Panc1 (cell line): ENCODE data around the gene RB1. TPM values are rescaled to one million over a fixed set of nuclear protein-coding genes. Genes with fewer than 3 reads are reported as not detected.

Experiments
- ATAC-seq: fragments of 200-7000 bp; cut with Tn5 transposase; 2 replicates; pipeline ENCODE4 v1.9.1; 2020; ENCODE audit warnings: mild to moderate bottlenecking, moderate library complexity
- BruUV-seq: library from RNA; stranded (reverse); fragments of 400-500 nt; replicated peaks from 2 replicates; lab custom pipeline; 2021; lab: Mats Ljungman, UMichigan
- CTCF ChIA-PET: fragments of 300-600 bp; sonication (Branson Sonifier 250); formaldehyde crosslinking; loops from one replicate; lab custom pipeline; 2022; ENCODE audit warnings: antibody characterized with exemption; lab: Charles Lee
- POLR2A ChIA-PET: fragments of 300-600 bp; sonication (Branson Sonifier 250); formaldehyde crosslinking; loops from one replicate; lab custom pipeline; 2022; ENCODE audit warnings: antibody characterized with exemption; lab: Charles Lee
- DNase-seq: peaks from one replicate; pipeline ENCODE4 v3.0.0-alpha.2; 2010; ENCODE audit warnings: low read depth, low spot score
- H3K27ac ChIP-seq: 2 replicates; pipeline ENCODE4 v1.5.1; 2011; ENCODE audit warnings: mild to moderate bottlenecking, low read length, inconsistent platforms
- H3K27me3 ChIP-seq: fragments of 200-500 bp; sonication (Bioruptor generic); 2 replicates; pipeline ENCODE4 v1.6.0; 2014; ENCODE audit warnings: low read length, inconsistent platforms; ENCODE audit not compliant: control insufficient read depth, insufficient read depth
- H3K36me3 ChIP-seq: fragments of 200-500 bp; sonication (Bioruptor generic); 2 replicates; pipeline ENCODE4 v1.5.1; 2014; ENCODE audit warnings: inconsistent platforms, mild to moderate bottlenecking, low read length, moderate library complexity; ENCODE audit not compliant: control insufficient read depth, insufficient read depth
- H3K4me1 ChIP-seq: 2 replicates; pipeline ENCODE4 v1.5.1; 2011; ENCODE audit warnings: inconsistent platforms, mild to moderate bottlenecking, low read length, moderate library complexity; ENCODE audit not compliant: control insufficient read depth, insufficient read depth
- H3K4me3 ChIP-seq, 2 experiments: 2 replicates each; pipeline ENCODE4 v1.5.1; 2011 to 2012; ENCODE audit warnings: low read depth in 2 of 2, low read length in 2 of 2, mild to moderate bottlenecking in 2 of 2, inconsistent platforms in 1 of 2, moderate library complexity in 1 of 2
- H3K9me3 ChIP-seq: fragments of 200-500 bp; sonication (Bioruptor generic); 2 replicates; pipeline ENCODE4 v1.5.1; 2014; ENCODE audit warnings: low read depth, mild to moderate bottlenecking, inconsistent platforms, low read length, moderate library complexity; ENCODE audit not compliant: control insufficient read depth, insufficient read depth
- CTCF ChIP-seq: fragments of 450-650 bp; IDR thresholded peaks from 2 replicates; pipeline ENCODE4 v1.5.1; 2017; ENCODE audit warnings: mild to moderate bottlenecking
- POLR2AphosphoS5 ChIP-seq: IDR thresholded peaks from 2 replicates; pipeline ENCODE4 v1.6.1; 2012; ENCODE audit warnings: mild to moderate bottlenecking, low read depth, low read length, moderate library complexity
- SIN3A ChIP-seq: IDR thresholded peaks from 2 replicates; pipeline ENCODE4 v1.6.1; 2012; ENCODE audit warnings: low read depth, mild to moderate bottlenecking, low read length, moderate library complexity, borderline replicate concordance; ENCODE audit not compliant: insufficient read depth
- TCF7L2 ChIP-seq: IDR thresholded peaks from 2 replicates; pipeline ENCODE4 v1.6.1; 2011; ENCODE audit warnings: mild to moderate bottlenecking, low read depth, low read length, inconsistent platforms
- in situ Hi-C: cut with HindIII; loops from 2 replicates; pipeline ENCODE4 v1.10.0; 2016; ENCODE audit warnings: low sequenced_read_pairs, low pct_unique_long_range_greater_than_20kb
- intact Hi-C: fragments of 100-400 bp; cut with micrococcal nuclease; formaldehyde crosslinking; loops from one replicate; pipeline ENCODE4 v1.10.0; 2022; ENCODE audit not compliant: unreplicated experiment
- total RNA-seq: library from RNA; stranded (reverse); gene quantifications from one replicate; pipeline ENCODE4 v1.2.1, GENCODE V29; 2021; ENCODE audit not compliant: unreplicated experiment
- TF ChIP-seq, protein P1 (sequence below), 2 experiments: IDR thresholded peaks; 2 replicates each; pipeline ENCODE4 v1.6.1; 2011 to 2012; ENCODE audit warnings: low read depth in 2 of 2, control low read depth in 1 of 2, low read length in 1 of 2, mild to moderate bottlenecking in 1 of 2, moderate library complexity in 1 of 2; ENCODE audit not compliant: insufficient read depth in 1 of 2

Gene RB1
- total RNA-seq, 1 experiment from 2014 or later, result 36.0 TPM

DNA sequence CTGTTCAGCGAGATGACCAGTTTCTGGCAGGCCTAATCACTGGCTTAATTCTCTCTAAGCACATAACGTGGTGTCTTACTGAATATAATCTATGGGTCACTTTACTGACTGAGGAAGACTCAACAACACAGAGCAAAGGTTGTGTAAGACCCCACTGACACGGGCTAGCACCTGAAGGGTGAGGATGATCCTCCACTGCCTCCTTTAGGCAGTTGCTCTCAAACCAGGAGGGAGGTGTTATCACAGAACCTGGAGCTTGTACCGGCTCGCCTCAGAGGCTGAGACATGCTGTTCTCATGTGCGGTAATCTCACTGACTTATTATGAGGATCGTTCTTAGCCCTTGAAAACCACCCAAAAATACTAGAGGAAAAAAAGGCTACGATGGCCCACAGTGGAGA, 201.1 kb downstream of the RB1 start:
- no peaks in the 10 kb centered on the region for H3K27me3 ChIP-seq
- TF ChIP-seq TCF7L2, result no peak
- TF ChIP-seq CTCF, result no peak
- no peak for TF ChIP-seq SIN3A
- TF ChIP-seq, protein P1, sequence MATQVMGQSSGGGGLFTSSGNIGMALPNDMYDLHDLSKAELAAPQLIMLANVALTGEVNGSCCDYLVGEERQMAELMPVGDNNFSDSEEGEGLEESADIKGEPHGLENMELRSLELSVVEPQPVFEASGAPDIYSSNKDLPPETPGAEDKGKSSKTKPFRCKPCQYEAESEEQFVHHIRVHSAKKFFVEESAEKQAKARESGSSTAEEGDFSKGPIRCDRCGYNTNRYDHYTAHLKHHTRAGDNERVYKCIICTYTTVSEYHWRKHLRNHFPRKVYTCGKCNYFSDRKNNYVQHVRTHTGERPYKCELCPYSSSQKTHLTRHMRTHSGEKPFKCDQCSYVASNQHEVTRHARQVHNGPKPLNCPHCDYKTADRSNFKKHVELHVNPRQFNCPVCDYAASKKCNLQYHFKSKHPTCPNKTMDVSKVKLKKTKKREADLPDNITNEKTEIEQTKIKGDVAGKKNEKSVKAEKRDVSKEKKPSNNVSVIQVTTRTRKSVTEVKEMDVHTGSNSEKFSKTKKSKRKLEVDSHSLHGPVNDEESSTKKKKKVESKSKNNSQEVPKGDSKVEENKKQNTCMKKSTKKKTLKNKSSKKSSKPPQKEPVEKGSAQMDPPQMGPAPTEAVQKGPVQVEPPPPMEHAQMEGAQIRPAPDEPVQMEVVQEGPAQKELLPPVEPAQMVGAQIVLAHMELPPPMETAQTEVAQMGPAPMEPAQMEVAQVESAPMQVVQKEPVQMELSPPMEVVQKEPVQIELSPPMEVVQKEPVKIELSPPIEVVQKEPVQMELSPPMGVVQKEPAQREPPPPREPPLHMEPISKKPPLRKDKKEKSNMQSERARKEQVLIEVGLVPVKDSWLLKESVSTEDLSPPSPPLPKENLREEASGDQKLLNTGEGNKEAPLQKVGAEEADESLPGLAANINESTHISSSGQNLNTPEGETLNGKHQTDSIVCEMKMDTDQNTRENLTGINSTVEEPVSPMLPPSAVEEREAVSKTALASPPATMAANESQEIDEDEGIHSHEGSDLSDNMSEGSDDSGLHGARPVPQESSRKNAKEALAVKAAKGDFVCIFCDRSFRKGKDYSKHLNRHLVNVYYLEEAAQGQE (IDR thresholded peaks at IDR 0.05; ENCODE audit: insufficient read depth in 1 of 2, low read depth in 2 of 2, low read length in 1 of 2), result no peak
- no peak for TF ChIP-seq POLR2AphosphoS5
- no peak for ATAC-seq
- ChIA-PET CTCF (interaction anchor here (0.6 kb wide), 1 partner anchor 528 kb away, joined by 3 read pairs; no protein-coding TSS in a partner anchor), POLR2A (no interaction called here)
- DNase-seq, result no peak
- no peaks in the 10 kb centered on the region for H3K9me3 ChIP-seq
- no peaks in the 10 kb centered on the region for H3K4me1 ChIP-seq
- in situ Hi-C loops, result no loop called here
- BruUV-seq, result no TSS peak
- intact Hi-C loops, result no loop called here
- no peaks in the 10 kb centered on the region for H3K36me3 ChIP-seq
- H3K27ac ChIP-seq, result no peak overlapping the region
- H3K4me3 ChIP-seq, result no peak overlapping the region

GRCh38 chr13:48505012-48505411, 201.5 kb downstream of the RB1 start:
- H3K36me3 ChIP-seq, result no peaks in the 10 kb centered on the region
- ATAC-seq, result no peak
- DNase-seq, result no peak
- H3K27me3 ChIP-seq, result no peaks in the 10 kb centered on the region
- BruUV-seq, result no TSS peak
- no peaks in the 10 kb centered on the region for H3K4me1 ChIP-seq
- in situ Hi-C loops (no loop called here), intact Hi-C loops (no loop called here)
- ChIA-PET CTCF (interaction anchor here (0.6 kb wide), 1 partner anchor 529 kb away, joined by 3 read pairs; no protein-coding TSS in a partner anchor), POLR2A (no interaction called here)
- no peaks in the 10 kb centered on the region for H3K9me3 ChIP-seq
- TF ChIP-seq CTCF, result no peak
- TF ChIP-seq SIN3A, result no peak
- no peak for TF ChIP-seq TCF7L2
- TF ChIP-seq, protein P1 (IDR thresholded peaks at IDR 0.05; ENCODE audit: insufficient read depth in 1 of 2, low read depth in 2 of 2, low read length in 1 of 2), result no peak
- no peak for TF ChIP-seq POLR2AphosphoS5
- H3K4me3 ChIP-seq, result no peak overlapping the region
- no peak overlapping the region for H3K27ac ChIP-seq
